Breast epithelium (tissue), 4 donors: ENCODE measurements around the gene PC. TPM values are rescaled to one million over a fixed set of nuclear protein-coding genes. Genes with fewer than 3 reads are reported as not detected.
"Not testable (repeated sequence)": the region's sequence is repeated elsewhere in the genome, so short reads cannot be mapped to it uniquely, and the experiment has no call there.

ENCODE experiments used
- DNase-seq, 2 donors: peaks; one replicate each; pipeline ENCODE4 v3.0.0-alpha.2; 2019; ENCODE audit warnings: low spot score in 2 of 2
- H3K27ac ChIP-seq, 2 donors: fragments of 200-600 bp; sonication (generic) in 1 of 2; one replicate each; pipeline ENCODE4 v1.5.1; 2016 to 2019; ENCODE audit warnings: mild to moderate bottlenecking in 1 of 2
- H3K27me3 ChIP-seq, 2 donors: fragments of 200-600 bp; sonication (generic) in 1 of 2; one replicate each; pipeline versions ENCODE4 v1.5.1 to v1.6.0; 2017 to 2019; ENCODE audit warnings: control low read depth in 1 of 2, mild to moderate bottlenecking in 1 of 2
- H3K36me3 ChIP-seq: fragments of 200-600 bp; one replicate; pipeline ENCODE4 v1.5.1; 2019
- H3K4me1 ChIP-seq, 2 donors: fragments of 200-600 bp; sonication (generic); one replicate each; pipeline ENCODE4 v1.5.1; 2016 to 2019; ENCODE audit warnings: control low read depth in 1 of 2
- H3K4me3 ChIP-seq, 3 donors: fragments of 200-600 bp; sonication (generic); 1 replicate in 2 of 3; 2 replicates in 1 of 3; pipeline ENCODE4 v1.5.1; 2016 to 2019; ENCODE audit warnings: mild to moderate bottlenecking in 3 of 3, moderate library complexity in 2 of 3
- H3K9me3 ChIP-seq, 2 donors: fragments of 200-600 bp; sonication (generic) in 1 of 2; one replicate each; pipeline ENCODE4 v1.5.1; 2016 to 2019; ENCODE audit warnings: control low read depth in 1 of 2
- POLR2A ChIP-seq: fragments of 450-650 bp; IDR thresholded peaks from one replicate; pipeline ENCODE4 v1.6.1; 2016; ENCODE audit warnings: antibody characterized with exemption, mild to moderate bottlenecking, moderate library complexity
- POLR2AphosphoS5 ChIP-seq, 3 donors: sonication (generic); formaldehyde crosslinking; IDR thresholded peaks; one replicate each; pipeline ENCODE4 v1.6.1; 2017; ENCODE audit warnings: antibody characterized with exemption in 3 of 3
- intact Hi-C: fragments of 100-400 bp; cut with DNase I; formaldehyde crosslinking; loops from one replicate; pipeline ENCODE4 v1.15.1; 2023; ENCODE audit warnings: low total_unique reads
- total RNA-seq, 3 donors: library from RNA; depleted of rRNA; stranded (reverse); fragments of >200 nt; gene quantifications; one replicate each; pipeline ENCODE4 v1.1.0, GENCODE V29; 2016
- TF ChIP-seq, protein P1 (sequence below), 3 donors: fragments of 450-650 bp; IDR thresholded peaks; one replicate each; pipeline ENCODE4 v1.5.1; 2016 to 2017; ENCODE audit warnings: antibody characterized with exemption in 3 of 3, mild to moderate bottlenecking in 3 of 3, moderate library complexity in 3 of 3

The PC gene
- total RNA-seq, 3 donors from 2014 or later = 35.4 to 137 (median 50.2) TPM

DNA sequence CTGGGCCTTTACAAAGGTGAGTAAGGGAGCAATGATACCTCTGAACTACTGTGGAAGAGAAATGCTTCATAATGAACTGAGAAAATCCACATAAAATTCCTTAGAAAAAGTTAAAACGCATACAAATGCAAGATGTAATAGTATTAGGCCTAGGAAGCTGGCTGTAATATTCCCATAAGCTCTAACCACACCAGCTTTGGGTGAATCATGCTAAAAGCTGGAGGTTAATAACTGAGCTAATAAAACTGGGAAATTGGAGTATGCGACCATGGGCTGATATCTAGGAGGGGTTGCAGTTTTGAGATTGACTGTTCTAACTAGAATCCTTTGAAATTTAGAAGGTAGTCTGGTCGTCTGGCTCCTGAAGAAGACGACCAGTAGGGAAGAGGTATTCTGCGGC, 143.5 kb downstream of the PC start:
- Histone ChIP-seq H3K9me3 (no peaks in the 10 kb centered on the region), H3K27ac (no peak overlapping the region), H3K4me3 (no peak overlapping the region), H3K4me1 (no peaks in the 10 kb centered on the region), H3K36me3 (no peaks in the 10 kb centered on the region), H3K27me3 (no peaks in the 10 kb centered on the region)
- no peak for DNase-seq
- intact Hi-C loops = no loop called here
- TF ChIP-seq POLR2AphosphoS5 (IDR thresholded peaks at IDR 0.05) (no peak), POLR2A (no peak)
- TF ChIP-seq, protein P1, sequence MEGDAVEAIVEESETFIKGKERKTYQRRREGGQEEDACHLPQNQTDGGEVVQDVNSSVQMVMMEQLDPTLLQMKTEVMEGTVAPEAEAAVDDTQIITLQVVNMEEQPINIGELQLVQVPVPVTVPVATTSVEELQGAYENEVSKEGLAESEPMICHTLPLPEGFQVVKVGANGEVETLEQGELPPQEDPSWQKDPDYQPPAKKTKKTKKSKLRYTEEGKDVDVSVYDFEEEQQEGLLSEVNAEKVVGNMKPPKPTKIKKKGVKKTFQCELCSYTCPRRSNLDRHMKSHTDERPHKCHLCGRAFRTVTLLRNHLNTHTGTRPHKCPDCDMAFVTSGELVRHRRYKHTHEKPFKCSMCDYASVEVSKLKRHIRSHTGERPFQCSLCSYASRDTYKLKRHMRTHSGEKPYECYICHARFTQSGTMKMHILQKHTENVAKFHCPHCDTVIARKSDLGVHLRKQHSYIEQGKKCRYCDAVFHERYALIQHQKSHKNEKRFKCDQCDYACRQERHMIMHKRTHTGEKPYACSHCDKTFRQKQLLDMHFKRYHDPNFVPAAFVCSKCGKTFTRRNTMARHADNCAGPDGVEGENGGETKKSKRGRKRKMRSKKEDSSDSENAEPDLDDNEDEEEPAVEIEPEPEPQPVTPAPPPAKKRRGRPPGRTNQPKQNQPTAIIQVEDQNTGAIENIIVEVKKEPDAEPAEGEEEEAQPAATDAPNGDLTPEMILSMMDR (IDR thresholded peaks at IDR 0.05) = no peak

DNA sequence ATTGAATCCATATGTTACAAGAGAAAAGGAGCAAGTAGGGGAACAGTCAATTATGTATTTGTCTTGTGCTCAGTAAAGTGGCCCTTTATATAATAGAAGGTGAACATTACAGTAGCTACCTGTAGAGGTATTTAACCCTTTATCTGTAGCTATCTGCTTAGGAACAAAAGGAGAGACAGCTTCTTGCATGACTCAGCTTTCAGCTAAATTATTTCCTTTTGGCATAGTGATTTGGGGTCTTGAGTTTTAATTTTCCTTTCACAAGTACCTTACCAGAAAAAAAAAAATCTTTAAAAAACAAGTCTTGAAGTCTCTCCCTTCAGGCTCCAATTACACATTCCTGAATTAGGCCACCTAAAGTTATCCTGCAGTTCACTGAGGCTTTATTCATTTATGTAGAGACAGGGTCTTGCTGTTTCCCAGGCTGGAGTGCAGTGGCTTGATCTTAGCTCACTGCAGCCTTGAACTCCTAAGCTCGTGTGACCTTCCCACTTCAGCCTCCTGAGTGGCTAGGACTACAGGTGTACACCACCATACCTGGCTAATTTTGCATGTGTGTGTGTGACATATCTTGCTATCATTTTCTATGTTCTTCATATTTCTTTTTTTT, 147.5 kb downstream of the PC start:
- Histone ChIP-seq H3K36me3 (no peaks in the 10 kb centered on the region), H3K27me3 (no peaks in the 10 kb centered on the region), H3K4me1 (no peaks in the 10 kb centered on the region), H3K4me3 (no peak overlapping the region), H3K9me3 (no peaks in the 10 kb centered on the region), H3K27ac (no peak overlapping the region)
- TF ChIP-seq POLR2AphosphoS5 (IDR thresholded peaks at IDR 0.05) (no peak), POLR2A (no peak)
- TF ChIP-seq, protein P1 (IDR thresholded peaks at IDR 0.05) = no peak
- no peak for DNase-seq
- intact Hi-C loops = no loop called here

DNA sequence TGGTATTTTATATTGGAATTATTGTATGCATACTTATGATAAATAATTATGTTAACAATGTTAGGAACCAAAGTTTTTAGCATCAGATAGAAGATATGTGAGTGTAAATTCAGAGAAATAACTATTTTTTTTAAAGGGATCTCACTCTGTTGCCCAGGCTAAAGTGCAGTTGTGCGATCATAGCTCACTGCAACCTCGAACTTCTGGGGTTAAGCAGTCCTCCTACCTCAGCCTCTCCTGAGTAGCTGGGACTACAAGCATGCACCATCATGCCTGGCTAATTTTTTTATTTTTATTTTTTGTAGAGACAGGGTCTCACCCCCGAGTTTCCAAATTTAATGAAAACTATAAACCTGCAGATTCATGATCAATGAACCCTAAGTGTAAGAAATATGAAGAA, 148.6 kb downstream of the PC start:
- H3K9me3 ChIP-seq = no peaks in the 10 kb centered on the region
- H3K4me1 ChIP-seq = no peaks in the 10 kb centered on the region
- H3K36me3 ChIP-seq = no peaks in the 10 kb centered on the region
- no peak overlapping the region for H3K4me3 ChIP-seq
- intact Hi-C loops = loop anchor here (5.0 kb wide), 1 partner anchor 228 kb away; no protein-coding TSS in a partner anchor
- no peak overlapping the region for H3K27ac ChIP-seq
- no peak for DNase-seq
- no peaks in the 10 kb centered on the region for H3K27me3 ChIP-seq
- TF ChIP-seq, protein P1 (IDR thresholded peaks at IDR 0.05) = no peak

DNA sequence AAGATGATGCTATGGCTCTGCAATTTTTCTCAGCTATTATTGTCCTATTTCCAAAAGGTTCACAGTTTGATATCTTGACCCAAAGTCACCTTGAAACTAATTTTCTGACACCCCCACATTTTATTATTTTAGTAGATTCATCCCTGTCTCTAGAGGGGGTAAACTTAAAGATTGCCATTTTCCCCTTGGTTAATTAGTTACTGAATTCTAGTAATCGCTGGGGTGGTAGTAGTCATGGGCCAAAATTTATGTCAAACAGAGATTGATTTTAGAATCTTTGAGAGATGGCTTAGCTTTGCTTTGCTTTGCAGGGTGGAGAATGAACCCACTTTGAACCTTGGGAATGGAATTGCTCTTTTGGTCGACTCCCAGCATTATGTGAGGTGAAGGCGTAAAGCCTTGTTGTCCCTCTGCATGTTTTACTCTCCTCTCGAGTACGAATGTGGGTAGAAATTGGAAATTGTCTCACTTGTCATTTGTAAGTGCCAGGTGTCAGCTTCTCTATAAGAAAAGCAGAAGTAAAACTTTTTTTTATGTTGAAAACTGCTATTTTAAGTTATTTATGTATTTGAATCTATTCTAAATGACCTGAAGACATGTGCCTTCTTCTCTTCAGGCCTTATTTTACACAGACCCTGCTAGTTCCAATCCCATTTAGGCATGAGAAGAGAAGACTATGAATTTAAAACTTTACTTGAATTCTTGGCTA, 157.3 kb downstream of the PC start:
- Histone ChIP-seq H3K27ac (no peak overlapping the region), H3K36me3 (no peaks in the 10 kb centered on the region), H3K4me1 (no peaks in the 10 kb centered on the region), H3K27me3 (no peaks in the 10 kb centered on the region), H3K9me3 (no peaks in the 10 kb centered on the region), H3K4me3 (no peak overlapping the region)
- no peak for DNase-seq
- intact Hi-C loops = no loop called here
- no peak for TF ChIP-seq POLR2AphosphoS5 (IDR thresholded peaks at IDR 0.05)
- TF ChIP-seq, protein P1 (IDR thresholded peaks at IDR 0.05) = no peak
- no peak for TF ChIP-seq POLR2A

DNA sequence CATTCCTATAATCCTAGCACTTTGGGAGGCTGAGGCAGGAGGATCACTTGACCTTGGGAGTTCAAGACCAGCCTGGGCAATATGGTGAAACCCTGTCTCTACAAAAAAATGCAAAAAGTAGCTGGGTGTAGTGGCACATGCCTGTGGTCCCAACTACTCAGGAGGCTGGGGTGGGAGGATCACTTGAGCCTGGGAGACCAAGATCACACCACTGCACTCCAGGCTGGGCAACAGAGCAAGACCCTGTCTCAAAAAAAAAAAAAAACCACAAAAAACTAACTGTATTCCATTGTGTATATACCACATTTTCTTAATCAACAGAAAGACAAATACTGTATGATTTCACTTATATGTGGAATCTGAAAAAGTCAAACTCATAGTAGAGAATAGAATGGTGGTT, 158.4 kb downstream of the PC start:
- H3K36me3 ChIP-seq, intact Hi-C loops, H3K27ac ChIP-seq, H3K27me3 ChIP-seq, H3K4me1 ChIP-seq, H3K4me3 ChIP-seq, H3K9me3 ChIP-seq, DNase-seq: not testable (repeated sequence)

Other genes with a start within 250 kb of the PC start
- 10 to 100 TPM in 2 of 3 donors, 1 to 10 TPM in 1; 1.1 to 28.7 (median 27.2) TPM for gene SPTBN2, start 229.2 kb downstream of the PC start, total RNA-seq
- 10 to 100 TPM; 10.7 to 23.9 (median 21.5) TPM for gene RCE1, start 114.9 kb downstream of the PC start, total RNA-seq
- gene LRFN4, start 101.3 kb downstream of the PC start, total RNA-seq = 10 to 100 TPM in 2 of 3 donors, 1 to 10 TPM in 1; 5.2 to 14.4 (median 11.7) TPM
- gene C11orf86, start 16.9 kb upstream of the PC start, total RNA-seq = not detected
- gene SYT12, start 64.8 kb upstream of the PC start, total RNA-seq = 10 to 100 TPM in 2 of 3 donors, under 1 TPM in 1; 0.16 to 30.3 (median 10.2) TPM
- 10 to 100 TPM; 27.2 to 30.5 (median 28.1) TPM for gene RHOD, start 98.5 kb upstream of the PC start, total RNA-seq
- 10 to 100 TPM; 47.0 to 64.1 (median 61.9) TPM for gene KDM2A, start 160.9 kb upstream of the PC start, total RNA-seq